IMR-90 (cell line): ENCODE results near the gene CPA5.

ENCODE experiments used
- BHLHE40 ChIP-seq: fragments of 150-350 bp; IDR thresholded peaks from 2 replicates; pipeline ENCODE4 v1.6.1; 2016; ENCODE audit warnings: mild to moderate bottlenecking, low read depth, low read length
- CTCF ChIP-seq: conservative IDR thresholded peaks from 2 replicates; pipeline ENCODE4 v1.5.1; 2012; ENCODE audit warnings: mild to moderate bottlenecking, low read depth, low read length, improper control_type of control experiment
- FOS ChIP-seq: fragments of 150-350 bp; IDR thresholded peaks from 2 replicates; pipeline ENCODE4 v1.6.1; 2016; ENCODE audit warnings: low read depth, low read length
- MAZ ChIP-seq: IDR thresholded peaks from 2 replicates; pipeline ENCODE4 v1.6.1; 2012; ENCODE audit warnings: low read depth, mild to moderate bottlenecking, low read length, improper control_type of control experiment, moderate library complexity, borderline replicate concordance
- MXI1 ChIP-seq: IDR thresholded peaks from 2 replicates; pipeline ENCODE4 v1.6.1; 2012; ENCODE audit warnings: low read depth, mild to moderate bottlenecking, low read length, moderate library complexity, borderline replicate concordance
- NFE2L2 ChIP-seq: fragments of 150-350 bp; IDR thresholded peaks from 2 replicates; pipeline ENCODE4 v1.6.1; 2016; ENCODE audit warnings: low read depth, mild to moderate bottlenecking, low read length
- POLR2A ChIP-seq: IDR thresholded peaks from 2 replicates; pipeline ENCODE4 v1.6.1; 2012; ENCODE audit warnings: mild to moderate bottlenecking, low read depth, low read length
- USF2 ChIP-seq: fragments of 150-350 bp; IDR thresholded peaks from 2 replicates; pipeline ENCODE4 v1.6.1; 2017; ENCODE audit warnings: mild to moderate bottlenecking, antibody characterized with exemption, low read length, low read depth

- TF ChIP-seq CTCF (no peak), MAZ (no peak), MXI1 (no peak), BHLHE40 (no peak), POLR2A (no peak), USF2 (no peak), FOS (no peak), NFE2L2 (no peak)
Observed at GRCh38 chr7:130329681-130330080, 14.9 kb upstream of the CPA5 start.
